Pancreas (tissue), 10 donors: ENCODE results near the gene CCDC97. TPM values are rescaled to one million over a fixed set of nuclear protein-coding genes. Genes with fewer than 3 reads are reported as not detected.

ENCODE experiments used
- ATAC-seq, 4 donors: fragments of 200-7000 bp; cut with Tn5 transposase; one replicate each; pipeline versions ENCODE4 v1.8.0 to v1.9.1; 2020; ENCODE audit warnings: mild to moderate bottlenecking in 4 of 4, moderate library complexity in 4 of 4
- DNase-seq, 6 donors: peaks; one replicate each; pipeline ENCODE4 v3.0.0-alpha.2; 2020
- FAIRE-seq: peaks from 2 replicates; lab custom pipeline; 2012; peaks lifted over from hg19 to GRCh38; lab: Jason Lieb, UNC
- H3K27ac ChIP-seq, 4 donors: fragments of 200-600 bp; sonication (generic); 1 replicate in 3 of 4; 2 replicates in 1 of 4; pipeline versions ENCODE4 v1.5.0 to v1.8.0; 2020
- H3K27me3 ChIP-seq, 4 donors: fragments of 200-600 bp; one replicate each; pipeline ENCODE4 v1.8.0; 2021
- H3K36me3 ChIP-seq, 3 donors: fragments of 200-600 bp; sonication (generic) in 1 of 3; one replicate each; pipeline versions ENCODE4 v1.5.0 to v1.8.0; 2020 to 2021
- H3K4me1 ChIP-seq, 3 donors: fragments of 200-600 bp; one replicate each; pipeline ENCODE4 v1.8.0; 2021
- H3K4me3 ChIP-seq, 4 donors: fragments of 200-600 bp; sonication (generic) in 2 of 4; one replicate each; pipeline versions ENCODE4 v1.5.0 to v1.8.0; 2020 to 2021
- H3K9me3 ChIP-seq, 4 donors: fragments of 200-600 bp; one replicate each; pipeline ENCODE4 v1.8.0; 2021
- WGBS, 2 donors: extraction: QIAGEN DNeasy Blood & Tissue Kit; methylation state at CpG; one replicate each; pipeline ENCODE4 v1.1.7; 2013; 5-methylcytosine and 5-hydroxymethylcytosine counted together
- intact Hi-C, 3 donors: fragments of 100-400 bp; cut with DNase I; formaldehyde crosslinking; loops; one replicate each; pipeline versions ENCODE4 v1.11.1 to v1.14.2; 2022
- polyA plus RNA-seq, 2 donors: library from polyadenylated mRNA; stranded (reverse); fragments of 200-250 nt; gene quantifications; one replicate each; pipeline ENCODE4 v1.2.3, GENCODE V29; 2013
- total RNA-seq, 6 donors: library from RNA; stranded (reverse); fragmentation: NEBNext Ultra II Directional in 4 of 6; extraction: Animal tissue kit (Norgen Biotek cat#: 25700) in 4 of 6; gene quantifications; one replicate each; pipeline versions ENCODE4 v1.2.1 to v1.2.4, GENCODE V29; 2021 to 2023
- TF ChIP-seq, protein P1 (sequence below), 4 donors: fragments of 200-600 bp; sonication (generic) in 3 of 4; IDR thresholded peaks; one replicate each; pipeline versions ENCODE4 v1.5.0 to v1.8.0; 2021; ENCODE audit warnings: antibody characterized with exemption in 4 of 4
- donor health status: healthy with polysubstance abuse.
- donor health status: DM: no; HTN: no; CAD: no; lungs with moderate emphysema.
- donor health status: DM: no; HTN: no; CAD: no.
- donor health status: control.
- donor health status: control.
- donor health status: Bipolar disorder and iron deficiency.
- donor health status: DM: yes; HTN: yes; CAD: no.
- donor health status: DM: no; HTN: no; CAD: no.
- donor health status: DM: no; HTN: no; CAD: no.
- donor health status: DM: yes; HTN: yes; CAD: no.

Gene CCDC97
- total and polyA plus RNA-seq, 8 donors: 9.4 to 19.2 (median 12.6) TPM

DNA sequence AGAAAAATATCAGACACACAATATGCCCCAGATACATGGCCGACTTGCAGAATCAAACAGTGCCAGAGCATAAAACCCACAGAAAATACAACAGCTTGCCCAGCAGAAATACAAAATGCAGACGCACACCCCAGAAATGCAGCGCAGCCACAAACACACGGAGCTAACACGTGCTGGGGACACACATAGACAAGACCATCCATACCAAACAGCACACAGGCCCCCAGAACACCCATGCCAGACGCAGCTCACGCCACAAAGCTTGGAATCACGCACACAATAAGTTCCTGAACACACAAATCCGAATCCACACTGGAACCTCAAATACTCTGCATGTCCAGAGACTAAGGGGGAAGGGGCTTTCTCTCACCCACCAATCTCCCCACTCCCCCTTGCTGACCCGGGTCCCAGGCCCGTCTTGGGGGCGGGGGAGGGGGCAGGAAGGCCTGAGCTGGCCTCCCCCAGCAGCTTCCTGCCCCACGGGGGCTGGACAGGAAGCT, 17.2 kb downstream of the CCDC97 start:
- no peak for FAIRE-seq
- Histone ChIP-seq H3K27ac (peak overlapping the region; percentile 33 to 76 (median 68)), H3K4me1 (peaks cover 0 to 23% (median 0%) of the 10 kb centered on the region in 3 donors), H3K27me3 (no peaks in the 10 kb centered on the region), H3K4me3 (peak overlapping the region; percentile 12 to 48 (median 29)), H3K36me3 (no peaks in the 10 kb centered on the region), H3K9me3 (no peaks in the 10 kb centered on the region)
- DNase-seq: no peak
- intact Hi-C loops: no loop called here
- WGBS, 2 donors: 27 to 35% methylated on average over 13 of the region's 13 CpGs
- TF ChIP-seq, protein P1, sequence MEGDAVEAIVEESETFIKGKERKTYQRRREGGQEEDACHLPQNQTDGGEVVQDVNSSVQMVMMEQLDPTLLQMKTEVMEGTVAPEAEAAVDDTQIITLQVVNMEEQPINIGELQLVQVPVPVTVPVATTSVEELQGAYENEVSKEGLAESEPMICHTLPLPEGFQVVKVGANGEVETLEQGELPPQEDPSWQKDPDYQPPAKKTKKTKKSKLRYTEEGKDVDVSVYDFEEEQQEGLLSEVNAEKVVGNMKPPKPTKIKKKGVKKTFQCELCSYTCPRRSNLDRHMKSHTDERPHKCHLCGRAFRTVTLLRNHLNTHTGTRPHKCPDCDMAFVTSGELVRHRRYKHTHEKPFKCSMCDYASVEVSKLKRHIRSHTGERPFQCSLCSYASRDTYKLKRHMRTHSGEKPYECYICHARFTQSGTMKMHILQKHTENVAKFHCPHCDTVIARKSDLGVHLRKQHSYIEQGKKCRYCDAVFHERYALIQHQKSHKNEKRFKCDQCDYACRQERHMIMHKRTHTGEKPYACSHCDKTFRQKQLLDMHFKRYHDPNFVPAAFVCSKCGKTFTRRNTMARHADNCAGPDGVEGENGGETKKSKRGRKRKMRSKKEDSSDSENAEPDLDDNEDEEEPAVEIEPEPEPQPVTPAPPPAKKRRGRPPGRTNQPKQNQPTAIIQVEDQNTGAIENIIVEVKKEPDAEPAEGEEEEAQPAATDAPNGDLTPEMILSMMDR (IDR thresholded peaks at IDR 0.05): no peak
- peak in 2 of 4 donors; percentile 1 to 4 for ATAC-seq

DNA sequence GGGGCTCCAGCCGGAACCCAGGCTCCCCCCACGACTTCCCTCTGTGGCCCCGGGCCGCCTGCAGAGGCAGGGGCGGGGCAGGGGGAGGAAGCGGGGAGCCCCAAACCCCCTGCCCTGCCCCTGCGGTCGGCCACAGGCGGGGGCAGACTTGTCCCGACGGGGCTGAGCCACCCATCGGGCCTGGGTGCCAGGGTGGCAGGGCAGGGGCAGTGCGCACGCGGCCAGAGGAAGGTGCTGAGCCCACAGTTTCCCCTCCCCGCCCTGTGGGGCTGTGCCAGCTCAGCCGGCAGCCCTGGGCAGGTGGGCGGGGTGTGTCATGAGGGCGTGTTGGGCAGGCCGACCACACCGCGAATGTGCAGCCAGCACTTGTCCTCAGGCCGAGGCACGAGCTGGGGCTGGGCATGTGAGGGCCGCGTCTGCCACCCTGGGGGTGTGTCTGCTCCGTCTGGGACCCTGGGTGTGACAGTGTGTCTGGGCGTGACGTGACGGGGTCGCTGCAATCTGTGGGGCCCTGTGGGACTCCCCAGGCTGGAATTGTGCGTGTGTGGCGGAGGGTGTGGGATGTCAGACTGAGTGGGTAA, 17.7 kb downstream of the CCDC97 start:
- no peaks in the 10 kb centered on the region for H3K36me3 ChIP-seq
- ATAC-seq (peak; percentile 75 to 79 (median 77)), FAIRE-seq (no peak), DNase-seq (peak; percentile 69 to 90 (median 84))
- H3K4me3 ChIP-seq: peak overlapping the region; percentile 12 to 48 (median 29)
- intact Hi-C loops: no loop called here
- TF ChIP-seq, protein P1 (IDR thresholded peaks at IDR 0.05): no peak
- peaks cover 0 to 23% (median 0%) of the 10 kb centered on the region in 3 donors for H3K4me1 ChIP-seq
- H3K27ac ChIP-seq: peak overlapping the region; percentile 33 to 76 (median 68)
- WGBS, 2 donors: 11 to 23% methylated on average over 26 to 33 of the region's 33 CpGs
- H3K27me3 ChIP-seq: no peaks in the 10 kb centered on the region
- no peaks in the 10 kb centered on the region for H3K9me3 ChIP-seq

DNA sequence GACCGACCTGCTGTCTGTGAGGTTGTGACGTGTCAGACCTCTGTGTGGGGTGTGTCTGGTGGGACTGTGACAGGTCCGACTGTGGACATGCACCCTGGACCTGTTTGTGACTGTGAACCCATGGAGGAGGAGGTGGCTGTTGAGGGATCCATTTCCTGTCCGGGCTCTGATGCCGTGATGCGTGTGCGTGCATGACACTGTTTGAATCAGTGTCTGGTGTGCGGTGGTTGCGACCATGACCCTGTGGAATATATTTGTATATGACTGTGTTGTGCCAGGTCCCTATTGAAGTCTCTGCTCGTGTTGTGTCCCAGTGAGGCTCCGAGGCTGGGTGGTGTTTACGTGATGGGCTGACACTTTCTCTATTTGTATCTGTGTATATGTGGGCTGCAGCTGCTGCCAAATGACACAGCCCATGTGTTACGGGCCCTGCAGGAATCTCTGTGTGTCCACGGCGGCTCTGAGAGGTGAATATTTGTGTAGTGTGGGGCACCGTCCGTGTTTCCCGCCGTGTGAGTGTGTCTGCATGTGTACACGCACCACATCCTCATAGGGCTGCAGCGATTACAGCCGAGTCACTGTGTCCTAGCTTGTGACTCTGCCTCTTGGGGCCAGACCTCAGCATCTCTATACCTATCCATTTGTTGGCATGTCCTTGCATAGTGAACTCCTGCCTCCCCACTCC, 18.3 kb downstream of the CCDC97 start:
- no peak for DNase-seq

DNA sequence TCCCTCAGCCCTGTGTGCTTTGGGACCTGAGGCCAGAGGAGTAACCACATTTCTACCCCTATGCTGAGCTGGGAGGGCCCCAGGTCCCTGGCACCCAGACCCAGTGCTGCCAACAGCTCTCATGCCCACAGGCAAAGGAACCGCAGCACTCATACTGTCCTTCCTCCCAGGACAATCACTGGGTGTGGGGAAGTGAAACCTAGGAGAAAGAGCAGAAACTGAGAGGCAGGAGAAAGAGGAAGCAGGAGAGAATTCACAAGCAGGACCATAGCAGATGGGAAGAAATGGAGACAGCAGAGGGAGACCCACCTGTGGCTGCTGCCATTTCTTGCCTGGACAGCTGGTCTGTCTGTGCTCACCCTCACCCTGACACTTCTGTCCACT, 18.9 kb downstream of the CCDC97 start:
- TF ChIP-seq, protein P1 (IDR thresholded peaks at IDR 0.05): no peak
- Histone ChIP-seq H3K9me3 (no peaks in the 10 kb centered on the region), H3K36me3 (no peaks in the 10 kb centered on the region), H3K27ac (peak overlapping the region in 2 of 4 donors; percentile 76), H3K4me3 (no peak overlapping the region), H3K27me3 (no peaks in the 10 kb centered on the region), H3K4me1 (peaks cover 0 to 23% (median 0%) of the 10 kb centered on the region in 3 donors)
- intact Hi-C loops: no loop called here
- peak in 1 of 4 donors; percentile 2 for ATAC-seq
- no peak for DNase-seq
- 77 to 83% methylated on average over 1 of the region's 1 CpG for WGBS, 2 donors
- no peak for FAIRE-seq

More for the DNA sequence above, 18.3 kb downstream of the CCDC97 start:
- no peaks in the 10 kb centered on the region for H3K27me3 ChIP-seq
- no peaks in the 10 kb centered on the region for H3K9me3 ChIP-seq
- H3K4me3 ChIP-seq: peak overlapping the region in 2 of 4 donors; percentile 37 to 48
- peaks cover 0 to 23% (median 0%) of the 10 kb centered on the region in 3 donors for H3K4me1 ChIP-seq
- TF ChIP-seq, protein P1 (IDR thresholded peaks at IDR 0.05): no peak
- peak in 2 of 4 donors; percentile 1 to 3 for ATAC-seq
- peak overlapping the region; percentile 33 to 76 (median 68) for H3K27ac ChIP-seq
- no peak for FAIRE-seq
- no peaks in the 10 kb centered on the region for H3K36me3 ChIP-seq
- intact Hi-C loops: no loop called here
- 59 to 61% methylated on average over 22 of the region's 22 CpGs for WGBS, 2 donors
